SK-N-SH (cell line): ENCODE data around the gene RARA. TPM values are rescaled to one million over a fixed set of nuclear protein-coding genes. Genes with fewer than 3 reads are reported as not detected.
A peak's percentile ranks its signal among the peaks of the same experiment; 100 is the strongest.

Experiments used
- CTCF ChIA-PET: fragments of 300-600, 350-600 bp; formaldehyde crosslinking; extraction: SDS; loops from one replicate; lab custom pipeline; 2021; lab: Yijun Ruan, JAX
- POLR2A ChIA-PET: fragments of 350-600 bp; sonication (Branson Sonifier 250); formaldehyde crosslinking; extraction: SDS; loops from one replicate; lab custom pipeline; 2020; ENCODE audit warnings: antibody characterized with exemption, inconsistent platforms; lab: Yijun Ruan, JAX
- DNase-seq: peaks from one replicate; pipeline ENCODE4 v3.0.0; 2012
- H2AFZ ChIP-seq: fragments of 200-600 bp; sonication (generic); 2 replicates; pipeline ENCODE4 v1.8.1; 2016; ENCODE audit warnings: antibody characterized with exemption, mild to moderate bottlenecking, low read depth
- H3F3A ChIP-seq: fragments of 200-600 bp; sonication (generic); replicated peaks from 2 replicates; pipeline ENCODE3; 2016; ENCODE audit warnings: antibody characterized with exemption, mild to moderate bottlenecking; ENCODE audit not compliant: insufficient read depth
- H3K27ac ChIP-seq, 2 experiments: fragments of 200-500 bp in 1 of 2; fragments of 200-600 bp in 1 of 2; sonication (Bioruptor generic) in 1 of 2; sonication (generic), shearing (Covaris generic) in 1 of 2; 2 replicates each; pipeline versions ENCODE4 v1.5.1 to v1.6.1; 2014 to 2016; ENCODE audit warnings: low read depth in 2 of 2, inconsistent platforms in 1 of 2, low read length in 1 of 2, mild to moderate bottlenecking in 1 of 2, mixed read lengths in 1 of 2
- H3K27me3 ChIP-seq: fragments of 200-600 bp; sonication (generic), shearing (Covaris generic); 2 replicates; pipeline ENCODE4 v1.6.1; 2016; ENCODE audit warnings: mixed run types; ENCODE audit not compliant: insufficient read depth
- H3K36me3 ChIP-seq, 2 experiments: fragments of 200-500 bp in 1 of 2; fragments of 200-600 bp in 1 of 2; sonication (Bioruptor generic) in 1 of 2; sonication (generic) in 1 of 2; replicated peaks in 1 of 2; 2 replicates each; pipeline versions ENCODE3 to v1.5.1; 2014 to 2016; ENCODE audit warnings: low read length in 1 of 2, mild to moderate bottlenecking in 1 of 2; ENCODE audit not compliant: insufficient read depth in 2 of 2, control insufficient read depth in 1 of 2
- H3K4me1 ChIP-seq, 2 experiments: fragments of 200-500 bp in 1 of 2; fragments of 200-600 bp in 1 of 2; sonication (Bioruptor generic) in 1 of 2; sonication (generic), shearing (Covaris generic) in 1 of 2; 2 replicates each; pipeline versions ENCODE4 v1.5.1 to v1.6.1; 2014 to 2016; ENCODE audit warnings: low read depth in 1 of 2, low read length in 1 of 2, mixed run types in 1 of 2; ENCODE audit not compliant: insufficient read depth in 2 of 2, control insufficient read depth in 1 of 2
- H3K4me2 ChIP-seq: fragments of 200-600 bp; sonication (generic), shearing (Covaris generic); 2 replicates; pipeline ENCODE4 v1.6.1; 2017; ENCODE audit warnings: mixed run types
- H3K4me3 ChIP-seq, 2 experiments: fragments of 200-500 bp in 1 of 2; fragments of 200-600 bp in 1 of 2; sonication (Bioruptor generic) in 1 of 2; sonication (generic), shearing (Covaris generic) in 1 of 2; 2 replicates each; pipeline versions ENCODE4 v1.5.1 to v1.8.1; 2014 to 2016; ENCODE audit warnings: low read depth in 2 of 2, inconsistent platforms in 1 of 2, low read length in 1 of 2, mild to moderate bottlenecking in 1 of 2, mixed read lengths in 1 of 2, moderate library complexity in 1 of 2
- H3K79me2 ChIP-seq: fragments of 200-600 bp; sonication (generic); 2 replicates; pipeline ENCODE4 v1.8.1; 2017; ENCODE audit warnings: mild to moderate bottlenecking; ENCODE audit not compliant: insufficient read depth
- H3K9ac ChIP-seq: fragments of 200-600 bp; sonication (generic); 2 replicates; pipeline ENCODE4 v1.6.1; 2017; ENCODE audit warnings: mixed run types
- H3K9me2 ChIP-seq: fragments of 200-600 bp; sonication (generic); 2 replicates; pipeline ENCODE4 v1.6.1; 2017; ENCODE audit warnings: mixed run types
- H3K9me3 ChIP-seq: fragments of 200-600 bp; sonication (generic); 2 replicates; pipeline ENCODE4 v1.6.1; 2017; ENCODE audit warnings: mixed run types, mild to moderate bottlenecking, moderate library complexity
- H4K20me1 ChIP-seq: fragments of 200-600 bp; sonication (generic); 2 replicates; pipeline ENCODE4 v1.6.1; 2017; ENCODE audit warnings: mild to moderate bottlenecking, mixed run types; ENCODE audit not compliant: insufficient read depth
- CHD2 ChIP-seq: fragments of 150-350 bp; IDR thresholded peaks from 2 replicates; pipeline ENCODE4 v1.6.1; 2018; ENCODE audit warnings: low read length; ENCODE audit not compliant: partially characterized antibody
- EP300 ChIP-seq, 2 experiments: IDR thresholded peaks; 2 replicates each; pipeline versions ENCODE4 v1.4.0 to v1.6.1; 2012; ENCODE audit warnings: borderline replicate concordance in 1 of 2, low read depth in 1 of 2, low read length in 1 of 2
- EZH2phosphoT487 ChIP-seq: fragments of 200-600 bp; sonication (generic); IDR thresholded peaks from 2 replicates; pipeline ENCODE4 v1.6.1; 2017; ENCODE audit warnings: low read depth, mixed run types, mild to moderate bottlenecking, antibody characterized with exemption, moderate library complexity, borderline replicate concordance
- FOXJ3 ChIP-seq: sonication (generic); formaldehyde crosslinking; IDR thresholded peaks from 2 replicates; pipeline ENCODE4 v1.5.1; 2020; ENCODE audit warnings: mild to moderate bottlenecking, missing genetic modification reagents
- GABPA ChIP-seq: IDR thresholded peaks from 2 replicates; pipeline ENCODE4 v1.4.0; 2012; ENCODE audit warnings: low read depth, mild to moderate bottlenecking
- JUND ChIP-seq: IDR thresholded peaks from 2 replicates; pipeline ENCODE4 v1.4.0; 2012
- RAD21 ChIP-seq: IDR thresholded peaks from 2 replicates; pipeline ENCODE4 v1.6.1; 2012; ENCODE audit warnings: mild to moderate bottlenecking, low read length
- TAF1 ChIP-seq: IDR thresholded peaks from 2 replicates; pipeline ENCODE4 v1.6.1; 2012; ENCODE audit warnings: low read depth, mild to moderate bottlenecking, low read length, moderate library complexity, borderline replicate concordance
- YY1 ChIP-seq: IDR thresholded peaks from 2 replicates; pipeline ENCODE4 v1.4.0; 2012; ENCODE audit warnings: low read depth, mild to moderate bottlenecking
- WGBS: methylation state at CpG from one replicate; pipeline ENCODE4 v1.1.6; 2017; ENCODE audit warnings: low lambda C conversion rate; 5-methylcytosine and 5-hydroxymethylcytosine counted together
- polyA plus RNA-seq, 3 experiments: library from polyadenylated mRNA; depleted of rRNA; stranded (reverse); fragments of >200 nt; gene quantifications; 2 replicates each; pipeline ENCODE4 v1.2.3, GENCODE V29; 2012
- TF ChIP-seq, protein P1 (sequence below): fragments of 150-350 bp; IDR thresholded peaks from 2 replicates; pipeline ENCODE4 v1.6.1; 2017; ENCODE audit warnings: antibody characterized with exemption, low read length, low read depth, borderline replicate concordance
- TF ChIP-seq, protein P2 (sequence below): IDR thresholded peaks from 2 replicates; pipeline ENCODE4 v1.6.1; 2012; ENCODE audit warnings: mild to moderate bottlenecking, low read depth, low read length, moderate library complexity
- TF ChIP-seq, protein P3 (sequence below): IDR thresholded peaks from 2 replicates; pipeline ENCODE4; 2012

RARA gene
- polyA plus RNA-seq, 1 of the 3 experiments (the other 2 are of a cell fraction), result 13.3 TPM

DNA sequence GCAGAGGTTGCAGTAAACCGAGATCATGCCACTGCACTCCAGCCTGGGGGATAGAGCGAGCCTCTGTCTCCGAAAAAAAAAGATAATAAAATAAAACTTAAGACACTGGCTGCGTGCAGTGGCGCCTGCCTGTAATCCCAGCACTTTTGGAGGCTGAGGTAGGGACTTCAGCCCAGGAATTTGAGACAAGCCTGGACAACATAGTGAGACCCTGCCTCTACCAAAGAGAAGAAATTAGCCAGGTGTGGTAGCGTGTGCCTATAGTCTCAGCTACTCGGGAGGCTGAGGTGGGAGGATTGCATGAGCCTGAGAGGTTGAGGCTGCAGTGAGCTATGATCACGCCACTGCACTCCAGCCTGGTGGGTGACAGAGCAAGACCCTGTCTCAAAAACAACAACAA lies 26.6 kb downstream of the RARA start:
- Histone ChIP-seq H3K9ac (no peak overlapping the region), H2AFZ (no peak overlapping the region), H3K79me2 (peaks cover 97% of the 10 kb centered on the region), H3K36me3 (peaks cover 18 to 22% of the 10 kb centered on the region in 2 experiments), H3K4me1 (peaks cover 38 to 76% of the 10 kb centered on the region in 2 experiments), H3K9me2 (no peaks in the 10 kb centered on the region), H3K9me3 (no peaks in the 10 kb centered on the region), H3K4me3 (no peak overlapping the region), H3K4me2 (peak overlapping the region; percentile 45; the same call in 1 of the 2 replicates), H3K27me3 (no peaks in the 10 kb centered on the region), H4K20me1 (peaks cover 59% of the 10 kb centered on the region), H3F3A (peaks cover 28% of the 10 kb centered on the region), H3K27ac (peak overlapping the region in 1 of 2 experiments; percentile 54; a peak in 2 of 4 replicates)
- CTCF ChIA-PET, result interaction anchor here (16.5 to 57.6 kb wide), 2 partner anchors 15 to 30 kb away, joined by 171 to 1706 read pairs; partner anchors contain the start of genes CDC6 and RARA
- DNase-seq, result no peak
- 97% methylated on average over 8 of the region's 8 CpGs for WGBS
- TF ChIP-seq FOXJ3 (CRISPR knock-in tag), result no peak
- no peak for TF ChIP-seq JUND
- no peak for TF ChIP-seq YY1
- no peak for TF ChIP-seq EP300 (IDR thresholded peaks at IDR 0.05; ENCODE audit: borderline replicate concordance in 1 of 2, low read depth in 1 of 2, low read length in 1 of 2)
- POLR2A ChIA-PET, result no interaction called here

DNA sequence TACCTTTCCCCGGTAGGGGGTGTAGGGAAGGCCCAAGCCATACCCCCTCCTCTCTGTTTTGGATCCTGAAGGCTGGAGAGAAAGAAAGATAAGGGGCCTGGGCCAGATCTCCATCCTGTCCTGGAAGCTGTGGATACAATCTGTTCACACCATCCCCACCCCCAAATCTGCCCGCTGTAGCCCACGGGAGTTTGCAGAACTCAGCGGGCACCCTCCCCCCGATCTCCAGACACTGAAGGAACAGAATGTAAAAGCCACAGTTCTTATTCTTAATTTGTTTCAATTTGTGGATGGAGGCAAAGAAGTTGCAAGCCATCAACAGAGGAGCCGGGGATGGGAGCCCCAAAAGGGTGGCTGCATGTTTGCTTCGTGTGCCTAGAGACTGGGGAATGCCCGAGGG lies 28.4 kb downstream of the RARA start:
- peaks cover 57% of the 10 kb centered on the region for H4K20me1 ChIP-seq

DNA sequence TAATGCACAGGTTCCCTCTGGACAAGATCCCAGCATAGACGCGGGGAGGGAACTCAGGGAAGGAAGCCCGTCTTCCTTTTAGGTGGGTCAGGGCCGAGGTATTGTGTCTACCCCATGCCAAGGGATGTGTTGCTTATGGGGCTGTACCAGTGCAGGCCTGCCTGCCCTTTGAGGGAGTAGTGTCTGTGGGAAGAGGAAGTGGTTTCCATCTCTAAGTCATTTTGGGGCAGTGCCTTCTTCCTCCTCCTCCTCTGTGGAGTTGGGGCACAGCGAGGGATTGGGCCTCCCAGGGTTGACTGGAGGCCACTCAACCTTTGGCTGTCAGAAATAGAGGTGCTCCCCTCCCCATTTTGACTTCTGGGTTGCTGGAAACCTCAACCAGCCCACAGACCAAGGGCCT lies 29.1 kb downstream of the RARA start:
- H3K4me2 ChIP-seq, result no peak overlapping the region
- H3K9me2 ChIP-seq, result no peaks in the 10 kb centered on the region
- DNase-seq, result no peak
- TF ChIP-seq EP300 (IDR thresholded peaks at IDR 0.05; ENCODE audit: borderline replicate concordance in 1 of 2, low read depth in 1 of 2, low read length in 1 of 2) (no peak), EZH2phosphoT487 (no peak), GABPA (no peak), CHD2 (no peak), TAF1 (no peak)
- TF ChIP-seq, protein P1, sequence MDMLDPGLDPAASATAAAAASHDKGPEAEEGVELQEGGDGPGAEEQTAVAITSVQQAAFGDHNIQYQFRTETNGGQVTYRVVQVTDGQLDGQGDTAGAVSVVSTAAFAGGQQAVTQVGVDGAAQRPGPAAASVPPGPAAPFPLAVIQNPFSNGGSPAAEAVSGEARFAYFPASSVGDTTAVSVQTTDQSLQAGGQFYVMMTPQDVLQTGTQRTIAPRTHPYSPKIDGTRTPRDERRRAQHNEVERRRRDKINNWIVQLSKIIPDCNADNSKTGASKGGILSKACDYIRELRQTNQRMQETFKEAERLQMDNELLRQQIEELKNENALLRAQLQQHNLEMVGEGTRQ, result no peak
- TF ChIP-seq, protein P2, sequence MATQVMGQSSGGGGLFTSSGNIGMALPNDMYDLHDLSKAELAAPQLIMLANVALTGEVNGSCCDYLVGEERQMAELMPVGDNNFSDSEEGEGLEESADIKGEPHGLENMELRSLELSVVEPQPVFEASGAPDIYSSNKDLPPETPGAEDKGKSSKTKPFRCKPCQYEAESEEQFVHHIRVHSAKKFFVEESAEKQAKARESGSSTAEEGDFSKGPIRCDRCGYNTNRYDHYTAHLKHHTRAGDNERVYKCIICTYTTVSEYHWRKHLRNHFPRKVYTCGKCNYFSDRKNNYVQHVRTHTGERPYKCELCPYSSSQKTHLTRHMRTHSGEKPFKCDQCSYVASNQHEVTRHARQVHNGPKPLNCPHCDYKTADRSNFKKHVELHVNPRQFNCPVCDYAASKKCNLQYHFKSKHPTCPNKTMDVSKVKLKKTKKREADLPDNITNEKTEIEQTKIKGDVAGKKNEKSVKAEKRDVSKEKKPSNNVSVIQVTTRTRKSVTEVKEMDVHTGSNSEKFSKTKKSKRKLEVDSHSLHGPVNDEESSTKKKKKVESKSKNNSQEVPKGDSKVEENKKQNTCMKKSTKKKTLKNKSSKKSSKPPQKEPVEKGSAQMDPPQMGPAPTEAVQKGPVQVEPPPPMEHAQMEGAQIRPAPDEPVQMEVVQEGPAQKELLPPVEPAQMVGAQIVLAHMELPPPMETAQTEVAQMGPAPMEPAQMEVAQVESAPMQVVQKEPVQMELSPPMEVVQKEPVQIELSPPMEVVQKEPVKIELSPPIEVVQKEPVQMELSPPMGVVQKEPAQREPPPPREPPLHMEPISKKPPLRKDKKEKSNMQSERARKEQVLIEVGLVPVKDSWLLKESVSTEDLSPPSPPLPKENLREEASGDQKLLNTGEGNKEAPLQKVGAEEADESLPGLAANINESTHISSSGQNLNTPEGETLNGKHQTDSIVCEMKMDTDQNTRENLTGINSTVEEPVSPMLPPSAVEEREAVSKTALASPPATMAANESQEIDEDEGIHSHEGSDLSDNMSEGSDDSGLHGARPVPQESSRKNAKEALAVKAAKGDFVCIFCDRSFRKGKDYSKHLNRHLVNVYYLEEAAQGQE, result no peak
- H3K79me2 ChIP-seq, result peaks cover 95% of the 10 kb centered on the region
- no peak overlapping the region for H3K9ac ChIP-seq
- no peaks in the 10 kb centered on the region for H3K27me3 ChIP-seq
- peak overlapping the region in 1 of 2 experiments; percentile 73; a peak in 1 of 4 replicates for H3K27ac ChIP-seq
- H3K4me3 ChIP-seq, result no peak overlapping the region
- peaks cover 17 to 60% of the 10 kb centered on the region in 2 experiments; a peak in 3 of 4 replicates for H3K4me1 ChIP-seq
- H3K9me3 ChIP-seq, result no peaks in the 10 kb centered on the region
- 95% methylated on average over 4 of the region's 5 CpGs for WGBS
- peaks cover 19% of the 10 kb centered on the region for H3F3A ChIP-seq
- H3K36me3 ChIP-seq, result peaks cover 18% of the 10 kb centered on the region in 2 experiments
- no peak overlapping the region for H2AFZ ChIP-seq
- ChIA-PET POLR2A (no interaction called here), CTCF (interaction anchor here (16.5 to 57.6 kb wide), 2 partner anchors 12 to 33 kb away, joined by 171 to 1706 read pairs; partner anchors contain the start of genes CDC6 and RARA)
- H4K20me1 ChIP-seq, result peaks cover 57% of the 10 kb centered on the region

More for the DNA sequence above, 28.4 kb downstream of the RARA start:
- no peak overlapping the region for H2AFZ ChIP-seq
- ChIA-PET POLR2A (interaction anchor here (0.6 kb wide), 1 partner anchor 52 kb away, joined by 4 read pairs; no protein-coding TSS in a partner anchor), CTCF (interaction anchor here (0.6 to 57.6 kb wide), 4 partner anchors 13 to 114 kb away, joined by 3 to 1706 read pairs (median 87); partner anchors contain the start of genes CDC6 and RARA)
- no peak overlapping the region for H3K9ac ChIP-seq
- H3K79me2 ChIP-seq, result peaks cover 95% of the 10 kb centered on the region
- H3K27me3 ChIP-seq, result no peaks in the 10 kb centered on the region
- no peaks in the 10 kb centered on the region for H3K9me3 ChIP-seq
- H3K36me3 ChIP-seq, result peaks cover 18% of the 10 kb centered on the region in 2 experiments
- peaks cover 23% of the 10 kb centered on the region for H3F3A ChIP-seq
- 83% methylated on average over 8 of the region's 8 CpGs for WGBS
- DNase-seq, result no peak
- H3K27ac ChIP-seq, result peak overlapping the region in 1 of 2 experiments; percentile 73; a peak in 2 of 4 replicates
- no peaks in the 10 kb centered on the region for H3K9me2 ChIP-seq
- TF ChIP-seq RAD21 (0 out of 2 replicates have a peak, but pooled peaks have one; percentile 4), EP300 (IDR thresholded peaks at IDR 0.05; ENCODE audit: borderline replicate concordance in 1 of 2, low read depth in 1 of 2, low read length in 1 of 2) (peak in 1 of 2 experiments; percentile 26; a peak in 1 of 4 replicates)
- TF ChIP-seq, protein P3, sequence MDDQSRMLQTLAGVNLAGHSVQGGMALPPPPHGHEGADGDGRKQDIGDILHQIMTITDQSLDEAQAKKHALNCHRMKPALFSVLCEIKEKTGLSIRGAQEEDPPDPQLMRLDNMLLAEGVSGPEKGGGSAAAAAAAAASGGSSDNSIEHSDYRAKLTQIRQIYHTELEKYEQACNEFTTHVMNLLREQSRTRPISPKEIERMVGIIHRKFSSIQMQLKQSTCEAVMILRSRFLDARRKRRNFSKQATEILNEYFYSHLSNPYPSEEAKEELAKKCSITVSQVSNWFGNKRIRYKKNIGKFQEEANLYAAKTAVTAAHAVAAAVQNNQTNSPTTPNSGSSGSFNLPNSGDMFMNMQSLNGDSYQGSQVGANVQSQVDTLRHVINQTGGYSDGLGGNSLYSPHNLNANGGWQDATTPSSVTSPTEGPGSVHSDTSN, result no peak
- H3K4me3 ChIP-seq, result no peak overlapping the region
- peaks cover 22 to 64% of the 10 kb centered on the region in 2 experiments for H3K4me1 ChIP-seq
- H3K4me2 ChIP-seq, result no peak overlapping the region
